ENCODE data around the gene CLNS1A. TPM values are rescaled to one million over a fixed set of nuclear protein-coding genes. Genes with fewer than 3 reads are reported as not detected.
A peak's percentile ranks its signal among the peaks of the same experiment; 100 is the strongest.
"Not testable (repeated sequence)": the region's sequence is repeated elsewhere in the genome, so short reads cannot be mapped to it uniquely, and the experiment has no call there.

CLNS1A gene, protein sequence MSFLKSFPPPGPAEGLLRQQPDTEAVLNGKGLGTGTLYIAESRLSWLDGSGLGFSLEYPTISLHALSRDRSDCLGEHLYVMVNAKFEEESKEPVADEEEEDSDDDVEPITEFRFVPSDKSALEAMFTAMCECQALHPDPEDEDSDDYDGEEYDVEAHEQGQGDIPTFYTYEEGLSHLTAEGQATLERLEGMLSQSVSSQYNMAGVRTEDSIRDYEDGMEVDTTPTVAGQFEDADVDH
- 145 TPM for polyA plus RNA-seq (2013, experiment 1 of 2; ENCODE audit: insufficient read length)
- 141 TPM for polyA plus RNA-seq (2013, experiment 2 of 2; ENCODE audit: insufficient read length)

GRCh38 chr11:77637345-77638165 lies at the start of gene CLNS1A:
CLNS1A (minus strand) TSS chr11:77637794; CDS start chr11:77637714, 80 bp downstream.
- DNase-seq = peak; percentile 89

- no peak for DNase-seq
These were observed 49.5 kb upstream of the CLNS1A start for GRCh38 chr11:77687088-77687487.

DNA sequence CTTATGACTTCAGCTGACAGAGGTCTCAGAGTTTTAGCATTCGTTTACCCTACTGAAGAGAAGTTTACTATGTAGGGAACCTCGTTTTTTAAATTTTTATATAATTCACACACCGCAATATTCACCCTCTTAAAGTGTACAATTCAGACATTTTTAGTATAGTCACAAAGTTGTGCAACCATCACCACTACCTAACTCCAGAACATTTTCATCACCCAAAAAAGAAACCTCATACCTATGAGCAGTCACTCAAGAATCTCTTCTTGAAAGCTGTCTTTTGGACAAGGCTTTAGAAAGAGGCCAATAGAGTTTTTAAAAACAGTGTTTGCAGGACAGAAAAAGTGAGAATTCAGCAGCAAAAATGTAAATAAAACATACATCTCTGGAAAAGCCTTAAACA lies 39.5 kb upstream of the CLNS1A start:
- DNase-seq = peak; percentile 11

GRCh38 chr11:77672264-77672663 lies 34.7 kb upstream of the CLNS1A start:
- DNase-seq = peak; percentile 79

DNA sequence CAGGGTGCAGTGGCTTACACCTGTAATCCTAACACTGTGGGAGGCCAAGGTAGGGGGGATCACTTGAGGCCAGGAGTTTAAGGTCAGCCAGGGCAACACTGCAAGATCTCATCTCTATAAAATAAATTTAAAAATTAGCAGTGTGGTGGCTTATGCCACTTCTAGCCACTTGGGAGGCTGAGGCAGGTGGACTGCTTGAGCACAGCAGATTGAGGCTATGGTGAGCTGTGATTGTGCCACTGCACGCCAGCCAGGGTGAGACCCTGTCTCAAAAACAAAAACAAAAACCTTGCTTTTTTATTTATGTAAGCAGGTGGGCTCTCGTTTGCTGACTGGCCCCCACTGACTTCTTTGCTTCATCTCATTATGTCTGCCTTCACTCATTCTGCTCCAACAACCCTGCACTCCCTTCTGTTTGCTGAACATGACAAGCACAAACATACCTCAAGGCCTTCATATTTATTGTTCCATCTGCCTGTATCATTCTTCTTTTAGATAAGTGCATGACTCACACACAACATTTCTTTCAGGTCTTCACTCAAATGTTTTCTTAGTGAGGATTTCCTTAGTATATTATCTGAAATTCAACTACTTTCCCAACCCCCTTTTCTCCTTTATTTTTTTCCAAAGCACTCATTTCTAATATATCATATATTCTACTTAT lies 32.4 kb upstream of the CLNS1A start:
- no peak for DNase-seq

DNA sequence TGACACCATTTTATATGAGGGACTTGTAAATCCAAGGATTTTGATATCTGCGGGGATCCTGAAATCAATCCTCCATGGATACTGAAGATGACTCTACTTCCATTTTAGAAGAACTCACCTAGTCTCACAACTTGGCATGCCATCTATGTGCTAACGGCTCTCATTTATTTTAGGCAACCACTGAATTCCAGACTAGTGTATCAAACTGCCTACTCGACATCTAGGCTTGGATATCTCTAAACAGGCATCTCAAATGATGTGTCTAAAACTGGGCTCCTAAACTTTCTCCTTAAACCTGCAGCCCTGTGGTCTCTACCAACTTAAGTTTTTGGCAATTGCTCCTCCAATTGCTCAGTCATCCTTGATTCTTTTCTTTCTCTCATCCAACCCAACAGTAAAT lies 31.2 kb upstream of the CLNS1A start:
- peak; percentile 3 for DNase-seq

DNA sequence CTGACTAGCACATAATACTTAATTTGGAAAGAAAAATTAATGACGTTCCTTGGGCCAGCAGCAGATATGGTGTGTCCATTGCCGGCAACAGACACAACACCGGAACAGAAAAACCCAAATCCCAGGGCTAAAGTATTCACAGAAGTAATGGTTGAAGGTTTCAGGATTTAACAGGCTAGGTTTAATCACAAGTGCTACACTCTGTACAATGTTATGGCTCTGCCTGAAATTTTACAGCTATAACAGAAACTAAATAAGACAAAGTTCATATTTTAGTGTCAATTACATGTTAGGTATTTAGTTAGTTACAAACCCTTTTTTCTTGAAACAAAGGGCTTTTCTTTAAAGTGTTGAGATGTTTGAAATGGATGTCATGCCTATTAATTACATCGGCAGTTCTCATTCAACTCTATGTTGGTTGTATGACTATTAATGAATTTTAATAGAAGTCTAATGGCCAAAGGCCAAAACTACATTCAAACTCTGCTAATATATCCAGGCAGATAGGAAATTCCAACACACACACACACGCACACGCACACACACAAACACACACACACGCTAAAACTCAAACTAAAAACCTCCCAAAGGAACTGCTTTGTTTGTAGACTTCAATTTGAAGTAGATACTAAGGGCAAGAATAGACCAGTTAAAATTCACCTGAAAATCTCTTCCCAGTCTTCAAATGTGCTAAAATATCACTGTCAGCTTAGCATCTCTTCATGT lies 27.8 kb upstream of the CLNS1A start:
- DNase-seq = no peak

GRCh38 chr11:77661670-77662069 lies 24.1 kb upstream of the CLNS1A start:
- no peak for DNase-seq

DNA sequence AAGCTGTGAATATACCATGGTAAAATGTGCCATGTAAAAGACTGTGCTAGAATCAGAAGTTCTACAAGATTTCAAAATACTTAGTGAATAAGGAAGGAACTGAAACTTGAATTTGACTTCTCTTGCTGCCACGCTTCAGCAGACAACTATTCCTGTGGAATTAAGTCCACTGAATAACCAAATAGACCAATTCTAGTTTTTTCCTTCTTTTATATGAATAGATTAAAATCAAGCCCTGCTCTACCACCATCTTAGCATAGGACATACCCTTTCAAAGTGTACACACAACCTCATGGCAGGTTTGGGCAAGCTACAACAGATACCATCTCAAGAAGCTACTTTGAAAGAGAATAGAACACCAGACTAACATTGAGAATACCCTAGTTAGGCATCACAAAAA lies 23.4 kb upstream of the CLNS1A start:
- DNase-seq = no peak

- DNase-seq = peak; percentile 69
These were observed 20.8 kb upstream of the CLNS1A start for GRCh38 chr11:77658213-77659013.

DNA sequence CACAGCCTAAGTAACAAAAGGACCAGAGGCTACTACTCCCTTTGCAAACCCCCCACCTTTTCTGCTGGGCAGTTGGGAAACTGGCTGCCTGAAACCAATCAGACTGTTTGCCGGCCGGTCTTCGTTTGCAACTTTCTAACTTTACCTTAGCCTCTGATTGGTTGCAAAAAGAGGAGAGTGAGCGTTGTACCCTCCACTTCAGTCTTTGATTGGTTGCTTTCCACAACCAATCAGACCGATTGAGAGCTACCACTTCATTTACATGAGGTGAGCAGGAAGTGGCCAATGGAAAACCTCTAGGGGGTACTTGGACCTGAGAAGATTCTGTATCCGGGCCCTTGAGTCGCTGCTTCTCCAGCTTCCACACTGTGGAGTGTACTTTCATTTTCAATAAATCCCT lies 18.8 kb upstream of the CLNS1A start:
- no peak for DNase-seq

- DNase-seq = peak; percentile 54
These were observed 17.3 kb upstream of the CLNS1A start for GRCh38 chr11:77654770-77655434.

- DNase-seq = no peak
These were observed 12.5 kb upstream of the CLNS1A start for GRCh38 chr11:77650123-77650522.

GRCh38 chr11:77647654-77648305 lies 10.2 kb upstream of the CLNS1A start:
- peak; percentile 19 for DNase-seq

DNA sequence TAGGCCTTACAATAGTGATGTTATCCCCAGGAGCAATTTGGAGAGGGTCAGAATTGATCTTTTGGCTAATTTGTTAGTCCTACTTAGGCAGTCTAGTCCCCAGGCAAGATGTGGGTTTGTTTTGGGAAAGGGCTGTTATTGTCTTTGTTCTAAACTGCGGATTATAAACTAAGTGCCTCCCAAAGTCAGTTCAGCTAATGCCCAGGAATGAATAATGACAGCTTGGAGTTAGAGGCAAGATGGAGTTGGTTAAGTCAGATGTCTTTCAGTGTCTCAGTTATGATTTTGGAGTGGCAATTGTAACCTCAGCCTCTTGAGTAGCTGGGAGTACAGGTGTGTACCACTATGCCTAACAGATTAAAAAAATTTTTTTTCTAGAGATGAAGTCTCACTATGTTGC lies 7.3 kb upstream of the CLNS1A start:
- DNase-seq = no peak

DNA sequence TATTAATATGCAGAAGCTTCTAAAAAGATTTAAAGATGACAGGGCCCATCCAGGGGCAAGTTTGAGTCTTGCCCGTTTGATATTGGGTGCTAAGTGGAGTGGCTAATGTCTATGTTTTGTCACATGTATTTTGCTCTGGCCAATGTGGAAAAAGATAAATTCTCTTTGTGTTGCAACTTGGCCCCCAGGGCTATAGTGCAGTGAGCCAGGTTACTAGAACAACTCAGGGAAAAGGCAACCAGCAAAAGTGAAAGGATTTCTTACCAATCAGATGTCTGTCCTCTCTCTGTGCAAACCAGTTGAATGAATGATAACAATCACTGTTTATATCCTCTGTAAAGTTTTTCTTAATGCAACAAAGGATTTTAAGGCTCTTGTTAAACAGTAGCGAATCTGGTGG lies 4.6 kb upstream of the CLNS1A start:
- DNase-seq = no peak

DNA sequence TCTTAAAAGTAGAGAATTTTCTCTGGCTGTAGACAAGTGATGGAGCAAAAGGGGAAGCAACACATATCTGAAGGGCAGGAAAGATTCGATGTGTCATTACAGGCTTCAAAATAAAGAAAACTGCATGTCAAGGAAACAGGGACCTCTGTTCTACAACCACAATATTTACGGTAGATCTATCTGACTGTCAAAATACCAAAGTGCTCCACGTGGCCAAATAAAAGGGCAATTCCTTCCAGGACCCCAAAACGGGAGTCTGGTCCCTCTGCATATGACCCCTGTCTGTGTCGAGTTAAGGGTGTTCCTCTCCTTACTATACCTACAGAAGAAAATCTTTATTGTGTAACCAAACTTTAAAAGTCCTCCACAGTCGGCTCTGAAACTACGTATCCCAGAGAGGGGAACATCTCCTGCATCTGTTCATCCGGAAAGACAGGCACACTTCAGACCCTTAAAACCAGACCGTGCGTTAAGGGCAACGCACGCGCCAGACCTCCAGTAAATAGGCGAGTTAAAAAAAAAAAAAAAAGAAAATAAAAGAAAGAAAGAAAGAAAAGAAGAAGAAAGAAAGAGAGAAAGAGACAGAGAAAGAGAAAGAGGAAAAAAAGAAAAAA lies 756 bp downstream of the CLNS1A start:
- no peak for DNase-seq

GRCh38 chr11:77633926-77634325 lies 3.7 kb downstream of the CLNS1A start:
- not testable (repeated sequence) for DNase-seq

- peak; percentile 25 for DNase-seq
These were observed 7.4 kb downstream of the CLNS1A start for GRCh38 chr11:77630157-77630710.

Measured in fibroblast of skin of abdomen (primary cell).